GM12872 (cell line): Measurements from ENCODE around the gene CUL9.

Experiments
- CTCF ChIP-seq: IDR thresholded peaks from 3 replicates; pipeline ENCODE4 v1.5.1; 2011; ENCODE audit warnings: low read depth, mild to moderate bottlenecking, low read length, moderate library complexity; ENCODE audit not compliant: insufficient read depth

The CUL9 gene

GRCh38 chr6:43203029-43203717 lies 21.2 kb downstream of the CUL9 start:
- TF ChIP-seq CTCF, result no peak

GRCh38 chr6:43203718-43204095 lies 21.7 kb downstream of the CUL9 start:
- no peak for TF ChIP-seq CTCF

- no peak for TF ChIP-seq CTCF
Measured at GRCh38 chr6:43204271-43205105, 22.5 kb downstream of the CUL9 start.

- no peak for TF ChIP-seq CTCF
Measured at GRCh38 chr6:43205849-43206248, 23.9 kb downstream of the CUL9 start.

DNA sequence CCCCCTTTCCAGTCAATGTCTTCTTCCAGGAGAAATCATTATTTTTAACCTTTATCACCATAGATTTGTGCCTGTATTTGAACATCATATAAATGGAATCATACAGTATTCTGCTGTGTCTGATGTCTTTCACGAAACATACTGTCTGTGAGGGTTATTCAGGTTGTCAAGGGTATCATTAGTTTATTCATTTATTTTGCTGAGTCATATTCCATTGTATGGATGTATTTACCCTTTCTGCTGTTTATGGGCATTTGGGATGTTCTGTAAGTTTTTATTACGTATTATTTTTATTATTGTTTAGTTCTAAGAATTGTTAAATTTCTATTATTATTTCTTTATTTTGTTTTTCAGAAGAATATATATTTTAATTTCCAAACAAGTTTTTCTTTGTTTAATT lies 25.3 kb downstream of the CUL9 start:
- no peak for TF ChIP-seq CTCF

GRCh38 chr6:43211955-43212354 lies 30.0 kb downstream of the CUL9 start:
- TF ChIP-seq CTCF, result no peak

DNA sequence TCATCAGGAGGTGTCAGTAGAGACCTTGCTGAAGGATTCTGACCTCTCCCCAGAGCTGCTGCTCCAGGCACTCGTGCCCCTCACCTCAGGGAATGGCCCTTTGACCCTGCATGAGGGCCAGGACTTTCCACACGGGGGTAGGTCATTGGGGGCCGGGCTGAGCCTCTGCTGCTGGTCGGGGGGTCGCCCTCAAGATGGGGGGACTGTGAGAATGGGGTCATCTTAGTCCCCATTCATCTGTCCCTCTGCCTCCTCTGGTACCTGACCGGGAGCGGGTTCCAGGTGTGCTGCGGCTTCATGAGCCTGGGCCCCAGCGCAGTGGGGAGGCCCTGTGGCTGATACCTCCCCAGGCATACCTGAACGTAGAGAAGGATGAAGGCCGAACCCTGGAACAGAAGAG lies 31.4 kb downstream of the CUL9 start:
- TF ChIP-seq CTCF, result no peak
